HL-60 (cell line): ENCODE results near the gene ATP8B4.

Experiments used
- DNase-seq, 2 experiments: peaks; one replicate each; pipeline ENCODE4 v3.0.0-alpha.2; 2010 to 2020; ENCODE audit warnings: low read depth in 1 of 2, low spot score in 1 of 2
- H3K27ac ChIP-seq: fragments of 250-450 bp; sonication (Bioruptor Pico); replicated peaks from 2 replicates; pipeline ENCODE4 v1.5.1; 2020; ENCODE audit warnings: mild to moderate bottlenecking, moderate library complexity
- H3K27me3 ChIP-seq: fragments of 250-450 bp; sonication (Bioruptor Pico); 2 replicates; pipeline ENCODE4 v1.5.1; 2021; ENCODE audit warnings: mild to moderate bottlenecking, moderate library complexity; ENCODE audit not compliant: insufficient read depth, poor library complexity, severe bottlenecking
- H3K4me3 ChIP-seq: replicated peaks from 2 replicates; pipeline ENCODE4 v1.5.1; 2011; ENCODE audit warnings: mild to moderate bottlenecking, control low read depth, low read length; ENCODE audit not compliant: insufficient read depth
- CTCF ChIP-seq: IDR thresholded peaks from one replicate; pipeline ENCODE4 v1.5.1; 2011; ENCODE audit warnings: low read length, control low read depth, inconsistent platforms; ENCODE audit not compliant: insufficient read depth
- GABPA ChIP-seq: IDR thresholded peaks from 2 replicates; pipeline ENCODE4 v1.6.1; 2012; ENCODE audit warnings: low read depth
- POLR2AphosphoS5 ChIP-seq: IDR thresholded peaks from 2 replicates; pipeline ENCODE4 v1.6.1; 2012; ENCODE audit warnings: low read depth
- REST ChIP-seq: IDR thresholded peaks from 2 replicates; pipeline ENCODE4 v1.6.1; 2012; ENCODE audit warnings: low read depth; ENCODE audit not compliant: insufficient replicate concordance
- SPI1 ChIP-seq: IDR thresholded peaks from 2 replicates; pipeline ENCODE4 v1.6.1; 2012; ENCODE audit warnings: low read depth, mild to moderate bottlenecking, borderline replicate concordance

ATP8B4 gene

GRCh38 chr15:49890689-49891088 lies 228.3 kb downstream of the ATP8B4 start:
- H3K27ac ChIP-seq = no peak overlapping the region
- DNase-seq = no peak
- H3K4me3 ChIP-seq = no peak overlapping the region
- TF ChIP-seq GABPA (no peak), REST (no peak), CTCF (no peak)
- no peaks in the 10 kb centered on the region for H3K27me3 ChIP-seq

DNA sequence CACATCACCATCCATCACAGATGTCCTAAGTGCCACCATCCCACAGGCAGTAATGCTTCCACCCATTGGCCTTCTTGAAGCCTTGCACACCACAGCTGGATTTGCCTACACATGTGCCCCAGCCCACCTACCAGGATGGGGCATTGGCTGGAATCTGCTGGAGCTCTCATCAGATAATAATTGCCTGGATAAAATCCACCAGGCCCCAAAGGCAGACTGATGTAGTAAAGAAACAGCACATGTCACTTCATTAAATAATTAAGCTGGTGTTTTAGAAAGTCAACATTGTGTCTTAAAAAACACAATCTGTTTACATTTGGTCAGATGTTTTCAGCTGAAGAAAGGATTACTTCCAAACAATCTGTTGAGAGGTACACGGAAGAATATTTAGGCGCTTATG lies 229.5 kb downstream of the ATP8B4 start:
- DNase-seq = no peak
- Histone ChIP-seq H3K27me3 (no peaks in the 10 kb centered on the region), H3K4me3 (no peak overlapping the region), H3K27ac (no peak overlapping the region)
- TF ChIP-seq CTCF (no peak), POLR2AphosphoS5 (no peak), REST (no peak), SPI1 (no peak), GABPA (no peak)

- Histone ChIP-seq H3K27me3 (no peaks in the 10 kb centered on the region), H3K4me3 (no peak overlapping the region), H3K27ac (no peak overlapping the region)
- no peak for TF ChIP-seq POLR2AphosphoS5
- TF ChIP-seq REST = no peak
- TF ChIP-seq GABPA = no peak
- TF ChIP-seq SPI1 = no peak
- no peak for TF ChIP-seq CTCF
- DNase-seq = no peak
Observed at GRCh38 chr15:49888734-49889133, 230.3 kb downstream of the ATP8B4 start.
